CD4-positive, alpha-beta T cell treated with Interferon alpha-2 for 1 hour (primary cell): ENCODE results near the gene NLRP6.

ENCODE experiments used
- DNase-seq, 2 donors: peaks; one replicate each; pipeline ENCODE4 v3.0.0-alpha.2; 2020 to 2022

NLRP6 gene

DNA sequence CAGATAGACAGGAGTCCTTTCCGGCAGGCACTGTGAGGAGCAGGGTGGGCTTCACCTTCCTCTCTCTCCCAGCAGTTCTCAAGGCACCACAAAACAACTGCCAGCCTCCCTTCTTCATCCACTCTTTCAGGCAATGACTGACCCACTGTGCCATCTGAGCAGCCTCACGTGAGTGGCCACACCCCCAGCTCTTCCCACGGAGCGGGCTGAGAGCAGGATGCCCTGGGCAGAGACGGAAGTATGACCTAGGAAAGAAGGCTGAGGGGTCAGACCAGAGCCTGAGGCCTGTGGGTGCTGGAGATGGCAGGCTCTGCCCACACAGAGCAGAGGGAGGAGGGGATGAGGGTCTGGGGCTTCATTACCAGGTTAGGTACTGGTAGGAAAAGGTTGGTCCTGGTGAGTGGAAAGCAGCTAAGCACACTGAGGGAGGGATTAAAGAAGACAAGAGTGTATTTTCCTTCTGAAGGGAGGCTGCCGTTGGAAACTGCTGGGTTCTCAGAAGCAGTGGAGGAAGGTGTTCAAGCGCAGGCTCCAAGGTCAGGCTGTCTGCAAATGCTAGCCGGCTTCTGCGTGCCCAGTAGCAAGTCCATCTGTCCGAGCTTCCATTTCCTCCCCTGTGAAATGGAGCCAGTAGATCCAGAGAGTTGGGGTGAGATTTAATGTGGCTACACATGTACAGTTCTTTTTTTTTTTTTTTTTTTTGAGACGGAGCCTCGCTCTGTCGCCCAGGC lies 4.6 kb downstream of the NLRP6 start:
- no peak for DNase-seq

DNA sequence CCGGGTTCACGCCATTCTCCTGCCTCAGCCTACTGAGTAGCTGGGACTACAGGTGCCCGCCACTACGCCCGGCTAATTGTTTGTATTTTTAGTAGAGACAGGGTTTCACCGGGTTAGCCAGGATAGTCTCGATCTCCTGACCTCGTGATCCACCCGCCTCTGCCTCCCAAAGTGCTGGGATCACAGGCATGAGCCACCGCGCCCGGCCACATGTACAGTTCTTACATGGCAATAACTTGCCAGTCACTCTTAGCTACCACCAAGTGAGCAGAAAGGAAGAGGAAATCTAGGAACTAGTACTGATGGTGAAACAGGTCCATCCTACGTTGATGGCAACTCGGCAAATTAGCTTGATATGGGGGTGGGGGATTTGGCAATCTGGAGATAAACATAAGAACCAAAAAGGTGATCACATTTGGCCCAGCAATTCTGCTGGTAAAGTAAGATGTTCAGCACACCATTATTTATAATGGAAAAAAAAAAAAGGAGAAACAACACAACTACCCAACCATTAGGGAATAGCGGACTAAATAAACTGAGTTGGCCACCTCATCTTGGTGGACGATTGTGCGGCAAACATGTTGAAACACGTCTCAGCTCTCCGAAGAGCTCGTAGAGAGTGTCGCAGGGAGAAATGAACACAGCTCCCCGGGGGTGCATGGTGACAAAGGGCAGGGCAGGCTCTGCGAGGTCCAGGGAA lies 5.3 kb downstream of the NLRP6 start:
- no peak for DNase-seq

DNA sequence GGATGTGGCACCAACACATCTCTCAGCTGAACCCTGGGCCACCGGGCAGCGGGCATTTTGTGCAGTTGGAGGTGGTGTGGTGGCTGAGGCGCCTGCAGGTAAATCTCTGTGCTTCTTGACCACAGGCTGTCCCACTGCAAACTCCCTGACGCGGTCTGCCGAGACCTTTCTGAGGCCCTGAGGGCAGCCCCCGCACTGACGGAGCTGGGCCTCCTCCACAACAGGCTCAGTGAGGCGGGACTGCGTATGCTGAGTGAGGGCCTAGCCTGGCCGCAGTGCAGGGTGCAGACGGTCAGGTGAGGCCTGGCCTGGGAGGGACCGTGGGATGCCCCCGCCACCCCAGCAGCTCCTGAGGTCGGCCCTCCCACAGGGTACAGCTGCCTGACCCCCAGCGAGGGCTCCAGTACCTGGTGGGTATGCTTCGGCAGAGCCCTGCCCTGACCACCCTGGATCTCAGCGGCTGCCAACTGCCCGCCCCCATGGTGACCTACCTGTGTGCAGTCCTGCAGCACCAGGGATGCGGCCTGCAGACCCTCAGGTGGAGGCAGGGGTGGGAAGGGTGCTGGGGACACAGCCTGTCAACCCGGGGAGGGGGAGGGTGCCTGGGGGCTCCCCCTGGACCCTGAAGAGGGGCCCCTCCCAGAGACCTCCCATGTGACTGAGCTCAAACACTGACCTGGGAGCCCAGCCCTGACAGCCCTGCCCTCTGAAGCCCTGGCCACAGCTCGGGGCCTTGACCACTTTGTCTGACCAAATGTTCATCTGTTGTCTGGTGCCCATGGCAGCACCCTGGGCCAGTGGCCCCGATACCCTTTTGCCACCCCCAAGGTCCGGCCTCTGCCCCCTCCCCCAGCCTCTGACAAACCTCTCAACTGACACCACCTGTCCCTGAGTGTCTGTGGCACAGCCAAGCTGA lies 6.2 kb downstream of the NLRP6 start:
- DNase-seq, result no peak

DNA sequence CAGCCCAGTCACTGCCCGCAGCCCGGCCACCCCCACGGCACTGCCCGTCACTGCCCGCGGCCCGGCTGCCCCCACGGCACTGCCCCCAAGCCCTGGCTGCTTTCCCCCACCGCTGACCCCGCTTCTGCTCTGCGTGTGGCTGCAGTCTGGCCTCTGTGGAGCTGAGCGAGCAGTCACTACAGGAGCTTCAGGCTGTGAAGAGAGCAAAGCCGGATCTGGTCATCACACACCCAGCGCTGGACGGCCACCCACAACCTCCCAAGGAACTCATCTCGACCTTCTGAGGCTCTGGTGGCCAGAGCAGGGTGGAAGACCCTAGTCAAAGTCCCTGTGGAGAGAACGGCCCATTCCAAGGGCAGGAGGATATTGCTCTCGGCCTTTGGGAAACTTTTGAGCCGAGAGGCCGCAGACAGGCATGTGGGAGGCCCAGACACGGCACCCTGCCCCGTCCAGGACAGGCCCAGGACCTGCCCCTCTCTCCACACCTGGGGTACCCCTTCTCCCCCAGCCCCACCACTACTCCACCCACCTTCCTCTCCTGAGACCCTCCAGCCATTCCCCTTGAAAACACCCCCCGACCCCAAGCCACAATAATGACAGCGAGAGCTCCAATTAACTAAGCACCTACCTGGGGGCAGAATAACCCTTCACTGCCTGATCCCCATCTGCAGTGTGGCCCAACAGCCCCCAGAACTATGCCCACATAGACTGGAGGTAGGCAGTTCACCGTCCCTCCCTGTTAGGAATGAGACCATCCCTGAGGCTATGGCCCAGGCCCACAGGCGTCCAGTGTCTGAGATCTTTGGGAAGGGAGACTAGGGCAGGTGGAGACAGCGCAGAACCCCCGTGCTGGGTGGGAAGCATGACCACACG lies 7.0 kb downstream of the NLRP6 start:
- no peak for DNase-seq

DNA sequence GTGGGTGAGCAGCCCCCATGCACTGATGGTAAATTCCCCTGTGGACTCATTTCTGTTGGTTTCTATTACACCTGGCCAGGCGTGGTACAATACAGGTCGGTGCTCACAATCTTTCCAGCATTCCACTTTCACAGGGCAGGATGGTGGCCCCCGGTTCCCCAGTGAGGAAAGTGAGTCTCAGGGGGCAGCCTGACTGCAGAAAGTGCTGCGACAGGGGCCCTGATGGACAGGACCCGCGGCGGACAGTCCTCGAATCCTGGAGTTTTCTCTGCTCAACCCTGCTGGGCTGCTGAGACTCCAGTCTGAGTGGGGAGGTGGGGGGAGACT lies 7.7 kb downstream of the NLRP6 start:
- DNase-seq, result no peak

DNA sequence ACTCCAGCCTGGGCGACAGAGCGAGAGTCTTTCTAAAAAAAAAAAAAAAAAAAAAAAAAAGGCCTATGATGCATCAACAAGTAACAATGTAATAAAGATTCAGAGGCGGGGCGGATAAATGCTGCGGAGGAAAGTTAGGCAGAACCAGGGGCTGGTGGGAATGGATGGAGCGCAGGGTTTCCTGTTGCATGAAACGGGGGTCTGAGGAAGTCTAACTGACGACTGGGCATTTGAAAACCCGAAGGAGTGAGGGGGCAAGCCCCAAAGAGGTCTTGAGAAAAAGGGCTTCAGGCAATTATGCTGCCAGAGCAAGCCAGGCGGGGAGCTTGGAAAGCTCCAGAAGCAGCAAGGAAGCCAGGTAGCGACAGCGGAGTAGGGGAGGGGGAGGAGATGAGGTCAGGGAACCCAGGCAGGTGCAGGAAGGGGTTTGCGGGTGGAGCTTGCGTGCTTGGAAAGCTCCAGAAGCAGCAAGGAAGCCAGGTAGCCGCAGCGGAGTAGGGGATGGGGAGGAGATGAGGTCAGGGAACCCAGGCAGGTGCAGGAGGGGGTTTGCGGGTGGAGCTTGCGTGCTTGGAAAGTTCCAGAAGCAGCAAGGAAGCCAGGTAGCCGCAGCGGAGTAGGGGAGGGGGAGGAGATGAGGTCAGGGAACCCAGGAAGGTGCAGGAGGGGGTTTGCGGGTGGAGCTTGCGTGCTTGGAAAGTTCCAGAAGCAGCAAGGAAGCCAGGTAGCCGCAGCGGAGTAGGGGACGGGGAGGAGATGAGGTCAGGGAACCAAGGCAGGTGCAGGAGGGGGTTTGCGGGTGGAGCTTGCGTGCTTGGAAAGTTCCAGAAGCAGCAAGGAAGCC lies 9.0 kb downstream of the NLRP6 start:
- DNase-seq, result peak; percentile 71 to 78

DNA sequence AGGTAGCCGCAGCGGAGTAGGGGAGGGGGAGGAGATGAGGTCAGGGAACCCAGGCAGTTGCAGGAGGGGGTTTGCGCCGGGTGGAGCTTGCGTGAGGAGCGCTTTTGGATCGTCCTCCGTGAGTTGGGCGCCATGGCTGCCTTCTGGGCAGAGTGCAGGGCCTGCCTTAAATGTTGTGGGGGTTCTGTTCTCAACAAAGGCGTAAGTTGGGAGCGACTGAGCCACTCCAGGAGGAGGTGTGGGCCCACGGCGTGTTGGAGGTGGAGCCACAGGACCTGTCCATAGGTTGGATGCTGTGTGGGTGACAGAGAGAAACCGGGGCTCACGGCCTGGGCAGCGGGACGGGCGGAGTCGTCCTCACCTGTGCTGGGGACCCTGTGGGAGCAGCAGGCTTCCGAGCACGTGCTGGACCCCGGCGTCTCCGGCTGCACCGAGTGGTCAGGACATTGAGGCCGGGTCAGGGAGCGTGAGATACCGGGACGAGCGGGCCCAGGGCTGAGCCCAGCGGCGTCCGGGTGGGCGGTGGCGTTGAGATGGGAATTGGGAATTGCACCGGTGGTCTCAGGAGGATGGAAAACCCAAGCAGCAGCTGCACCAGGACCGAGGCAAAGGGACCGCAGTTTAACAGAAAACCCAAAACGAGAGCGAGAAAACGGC lies 9.7 kb downstream of the NLRP6 start:
- peak in 1 of 2 donors; percentile 66 for DNase-seq

DNA sequence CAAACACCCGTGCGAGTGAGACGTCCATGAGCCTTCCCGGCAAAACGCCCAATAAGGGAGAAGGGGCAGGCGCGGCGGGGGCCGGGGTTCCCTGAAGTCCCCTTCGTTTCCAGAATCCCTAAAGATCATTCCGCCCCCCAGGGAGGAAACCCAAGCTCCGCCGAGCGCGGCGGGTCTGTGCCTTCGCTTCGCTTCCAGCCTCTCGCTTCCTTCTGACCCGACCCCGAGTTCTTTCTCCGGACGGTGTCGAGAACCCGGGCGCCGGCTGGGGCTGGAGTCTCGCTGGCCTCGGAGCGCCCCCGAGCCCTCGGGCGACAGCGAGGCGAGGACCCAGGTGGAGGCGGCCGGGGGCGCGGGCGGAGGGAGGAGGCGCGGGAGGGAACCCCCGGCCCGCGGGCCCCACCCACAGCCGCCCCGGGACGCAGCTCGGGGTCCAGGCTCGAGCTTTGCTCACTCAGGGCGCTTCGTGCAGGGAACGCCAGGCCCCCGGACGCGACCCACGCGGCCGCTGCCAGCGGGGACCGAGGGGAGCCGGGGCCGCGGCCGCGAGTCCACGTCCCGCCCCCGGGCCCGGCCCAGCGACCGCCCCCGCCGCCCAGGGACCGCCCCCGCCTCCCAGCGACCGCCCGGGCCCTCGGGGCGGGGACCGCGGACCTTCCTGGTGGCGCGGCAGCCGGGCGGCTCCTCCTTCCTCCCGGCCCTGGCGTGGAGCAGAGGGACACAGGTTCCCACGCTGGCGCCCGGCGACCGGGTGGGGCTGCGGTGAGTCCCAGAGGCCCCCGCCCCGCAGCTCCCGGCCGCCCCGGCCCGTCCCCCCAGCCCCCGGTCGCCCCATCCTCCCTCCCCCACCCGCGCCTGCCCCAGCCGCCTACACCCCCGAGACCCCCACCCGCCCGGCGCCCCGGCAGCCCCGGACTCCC lies 10.5 kb downstream of the NLRP6 start, which contains the start of gene PGGHG:
Gene PGGHG (plus strand): TSS at position 649 of the 920 bp plus-strand sequence. CDS start 691 bp downstream, outside the sequence.
- DNase-seq, result peak; percentile 52 to 71

DNA sequence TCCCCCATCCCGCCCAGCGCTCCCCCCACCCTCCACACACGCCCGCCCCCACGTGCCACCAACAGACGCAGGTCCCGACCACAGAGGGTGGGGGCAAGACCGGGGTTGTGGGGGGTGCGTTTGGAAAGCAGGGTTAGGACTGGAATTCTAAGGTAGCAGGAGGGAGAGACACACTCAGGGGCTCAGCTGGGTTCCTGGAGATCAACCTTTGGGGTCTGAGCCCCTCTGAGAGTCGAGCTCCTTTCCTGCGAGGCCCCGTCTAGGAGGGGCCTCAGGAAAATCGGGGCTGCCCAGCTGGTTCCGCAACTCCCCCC lies 11.1 kb downstream of the NLRP6 start:
- DNase-seq, result no peak

DNA sequence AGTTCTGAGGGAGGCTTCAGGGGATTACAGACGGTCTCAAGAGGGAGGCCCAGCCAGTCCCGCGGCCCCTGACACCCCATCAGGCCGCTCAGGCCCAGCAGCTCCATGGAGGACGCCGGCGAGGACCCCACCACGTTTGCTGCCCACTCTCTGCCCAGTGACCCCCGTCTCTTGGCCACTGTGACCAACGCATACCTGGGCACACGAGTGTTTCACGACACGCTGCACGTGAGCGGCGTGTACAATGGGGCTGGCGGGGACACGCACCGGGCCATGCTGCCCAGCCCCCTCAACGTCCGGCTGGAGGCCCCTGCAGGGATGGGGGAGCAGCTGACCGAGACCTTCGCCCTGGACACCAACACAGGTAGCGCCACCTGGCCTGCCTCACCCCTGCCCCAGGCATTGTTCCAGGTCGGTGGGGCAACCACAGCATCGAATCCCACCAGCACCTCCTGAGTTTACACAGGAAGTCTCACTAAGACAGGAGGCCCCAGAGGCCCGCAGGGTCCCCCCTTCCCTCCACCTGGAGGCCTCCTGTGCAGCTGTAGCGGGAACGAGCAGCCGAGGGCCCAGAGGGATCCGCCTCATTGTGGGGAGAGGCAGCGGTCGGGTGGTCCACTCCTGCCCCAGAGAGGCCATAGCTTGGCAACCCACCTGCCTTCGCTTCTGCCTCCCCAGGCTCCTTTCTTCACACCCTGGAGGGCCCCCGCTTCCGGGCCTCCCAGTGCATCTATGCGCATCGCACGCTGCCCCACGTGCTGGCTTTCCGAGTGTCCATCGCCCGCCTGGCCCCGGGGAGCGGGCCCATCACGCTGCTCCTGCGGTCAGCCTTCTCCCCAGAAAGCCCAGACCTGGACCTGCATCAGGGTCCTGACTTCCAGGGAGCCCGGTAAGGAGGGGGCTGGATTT lies 11.8 kb downstream of the NLRP6 start:
- DNase-seq, result no peak

DNA sequence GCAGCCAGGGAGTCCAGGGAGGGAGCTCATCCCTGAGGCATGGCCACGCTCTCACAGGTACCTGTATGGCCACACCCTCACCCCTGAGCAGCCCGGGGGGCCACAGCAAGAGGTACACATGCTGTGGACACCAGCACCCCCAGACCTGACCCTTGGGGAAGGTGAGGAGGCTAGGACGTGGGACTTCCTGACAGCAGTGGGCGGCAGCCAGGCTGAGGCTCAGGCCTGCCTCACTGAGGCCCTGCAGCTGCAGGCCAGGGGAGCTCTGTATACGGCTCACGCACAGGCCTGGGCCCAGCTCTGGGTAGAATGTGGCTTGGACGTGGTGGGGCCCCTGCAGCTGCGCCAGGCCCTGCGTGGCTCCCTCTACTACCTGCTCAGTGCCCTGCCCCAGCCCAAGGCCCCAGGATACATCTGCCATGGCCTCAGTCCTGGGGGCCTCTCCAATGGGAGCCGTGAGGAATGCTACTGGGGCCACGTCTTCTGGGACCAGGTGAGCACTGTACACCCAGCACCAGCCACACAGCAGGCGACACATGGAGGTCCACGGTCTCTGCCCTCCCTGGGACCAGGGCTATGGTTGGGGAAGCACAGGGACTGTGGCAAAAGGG lies 12.5 kb downstream of the NLRP6 start:
- DNase-seq, result no peak

DNA sequence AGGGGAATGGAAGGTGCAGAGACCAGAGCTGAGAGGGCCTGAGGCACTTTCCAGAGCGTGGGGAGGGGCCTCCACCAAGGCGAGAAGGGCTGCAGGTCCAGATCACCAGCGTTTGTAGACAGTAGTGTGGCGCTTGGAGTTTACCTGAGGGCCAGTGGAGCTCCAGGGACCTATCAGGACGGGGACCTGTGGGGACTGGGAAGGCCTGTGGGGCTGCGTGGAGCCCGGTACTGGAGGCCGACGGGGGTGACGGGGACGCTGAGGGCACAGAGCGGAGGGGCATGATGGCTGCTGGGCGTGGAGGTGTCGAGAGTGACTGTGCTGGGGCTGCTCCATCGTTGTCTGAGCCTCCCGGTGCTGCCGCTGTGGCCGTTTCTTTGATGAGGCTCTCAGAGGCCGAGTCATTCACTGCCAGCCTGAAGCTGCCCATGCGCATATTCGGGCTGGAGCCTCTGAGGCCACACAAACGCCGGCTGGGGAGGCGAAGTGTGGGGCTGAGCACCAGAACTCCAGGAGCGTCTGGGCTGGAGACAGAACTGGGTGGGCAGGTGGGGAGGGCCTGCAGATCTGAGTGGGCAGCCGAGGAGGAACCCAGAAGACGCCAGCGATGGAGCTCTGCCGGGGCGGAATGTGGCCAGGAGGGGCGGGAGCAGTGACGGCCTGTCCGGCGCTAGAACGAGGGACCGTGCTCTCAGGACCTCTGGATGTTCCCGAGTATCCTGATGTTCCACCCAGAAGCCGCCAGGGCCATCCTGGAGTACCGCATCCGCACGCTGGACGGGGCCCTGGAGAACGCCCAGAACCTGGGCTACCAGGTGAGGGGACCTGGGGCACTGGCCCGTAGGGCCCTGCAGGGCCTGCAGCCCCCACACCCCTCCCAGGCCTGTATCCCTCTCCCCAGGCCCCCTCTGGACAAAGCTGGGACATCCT lies 13.3 kb downstream of the NLRP6 start:
- no peak for DNase-seq

DNA sequence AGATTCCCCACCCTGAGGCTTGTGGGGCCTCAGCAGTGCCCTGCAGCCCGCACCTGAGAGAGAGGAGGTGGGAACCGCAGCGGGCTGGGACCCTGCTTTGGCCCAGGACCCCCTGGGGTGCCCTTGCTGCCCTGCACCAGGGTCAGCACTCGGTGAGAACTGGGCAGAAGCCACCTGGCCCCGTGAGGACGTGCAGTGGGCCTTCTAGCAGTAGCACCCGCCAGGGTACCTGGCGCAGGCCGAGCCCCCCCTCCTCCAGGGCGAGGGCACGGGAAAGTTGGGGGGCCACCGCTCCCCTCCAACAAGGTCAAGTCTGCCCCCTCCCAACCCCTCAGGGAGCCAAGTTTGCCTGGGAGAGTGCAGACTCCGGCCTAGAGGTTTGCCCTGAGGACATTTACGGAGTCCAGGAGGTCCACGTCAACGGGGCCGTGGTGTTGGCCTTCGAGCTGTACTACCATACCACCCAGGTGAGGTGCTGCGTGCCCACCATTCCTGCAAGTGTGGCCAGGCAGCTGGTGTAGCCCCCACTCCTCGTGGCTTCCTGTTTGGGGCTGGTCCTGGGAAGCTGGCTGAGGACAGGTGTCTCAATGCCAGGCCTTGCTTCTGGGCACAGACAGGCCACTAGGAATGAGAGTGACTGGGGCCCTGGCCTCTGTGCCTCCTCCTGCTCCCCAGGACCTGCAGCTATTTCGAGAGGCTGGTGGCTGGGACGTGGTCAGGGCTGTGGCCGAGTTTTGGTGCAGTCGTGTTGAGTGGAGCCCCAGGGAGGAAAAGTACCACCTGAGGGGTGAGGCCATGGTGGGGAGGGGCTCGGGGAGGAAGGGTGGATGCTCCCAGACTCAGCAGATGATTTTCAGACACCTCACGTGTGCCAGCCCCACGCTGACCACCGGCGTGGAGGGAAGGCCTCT lies 14.3 kb downstream of the NLRP6 start:
- no peak for DNase-seq

DNA sequence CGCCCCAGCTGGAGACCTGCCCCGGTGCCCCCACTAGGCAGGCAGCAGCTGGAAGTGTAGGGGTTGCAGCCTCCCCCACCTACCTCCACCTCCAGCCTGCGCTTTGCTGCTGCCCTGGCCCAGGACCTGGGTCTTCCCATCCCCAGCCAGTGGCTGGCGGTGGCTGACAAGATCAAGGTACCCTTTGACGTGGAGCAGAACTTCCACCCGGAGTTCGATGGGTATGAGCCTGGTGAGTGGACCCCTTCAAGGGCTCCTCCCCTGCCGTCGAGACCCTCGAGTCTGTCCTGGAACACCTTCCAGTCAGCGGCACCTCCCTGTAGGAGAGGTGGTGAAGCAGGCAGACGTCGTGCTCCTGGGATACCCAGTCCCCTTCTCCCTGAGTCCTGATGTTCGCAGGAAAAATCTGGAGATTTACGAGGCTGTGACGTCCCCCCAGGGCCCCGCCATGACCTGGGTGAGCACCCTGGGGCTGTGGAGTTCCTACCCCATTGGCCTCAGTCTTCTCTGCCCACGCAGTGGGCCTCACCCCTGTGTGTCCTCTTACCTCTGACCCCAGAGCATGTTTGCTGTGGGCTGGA lies 15.2 kb downstream of the NLRP6 start:
- DNase-seq, result no peak

DNA sequence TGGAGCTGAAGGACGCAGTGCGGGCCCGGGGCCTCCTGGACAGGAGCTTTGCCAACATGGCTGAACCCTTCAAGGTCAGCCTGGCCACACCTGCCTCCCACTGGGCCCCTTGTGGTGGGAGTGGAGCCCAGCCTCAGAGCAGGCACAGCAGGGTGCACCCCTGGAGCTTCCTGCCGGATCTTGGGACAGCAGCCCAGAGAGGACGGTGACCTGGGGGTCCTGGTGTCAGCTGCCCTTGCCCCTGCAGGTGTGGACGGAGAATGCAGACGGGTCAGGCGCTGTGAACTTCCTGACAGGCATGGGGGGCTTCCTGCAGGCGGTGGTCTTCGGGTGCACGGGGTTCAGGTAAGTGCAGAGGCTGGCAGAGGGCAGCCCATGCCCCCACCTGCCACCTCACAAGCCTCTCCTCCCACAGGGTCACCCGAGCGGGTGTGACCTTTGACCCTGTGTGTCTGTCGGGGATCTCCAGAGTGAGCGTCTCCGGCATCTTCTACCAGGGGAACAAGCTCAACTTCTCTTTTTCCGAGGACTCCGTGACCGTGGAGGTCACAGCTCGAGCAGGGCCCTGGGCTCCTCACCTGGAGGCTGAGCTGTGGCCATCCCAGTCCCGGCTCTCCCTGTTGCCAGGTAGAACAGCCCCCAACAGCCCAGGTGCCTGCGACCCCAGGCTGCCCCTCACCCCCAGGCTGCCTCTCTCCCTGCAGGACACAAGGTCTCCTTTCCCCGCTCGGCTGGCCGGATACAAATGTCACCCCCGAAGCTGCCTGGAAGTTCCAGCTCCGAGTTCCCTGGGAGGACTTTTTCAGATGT lies 15.8 kb downstream of the NLRP6 start:
- no peak for DNase-seq
